Stimulated activated CD8-positive, alpha-beta memory T cell treated with anti-CD3 and anti-CD28 coated beads, Interleukin-12 subunit alpha, Interleukin-12 subunit beta, amount 100 ng/mL, for 4 hours (primary cell): Measurements from ENCODE around the gene LMX1B.

Experiments
- DNase-seq: peaks from one replicate; pipeline ENCODE4 v3.0.0-alpha.2; 2020; ENCODE audit warnings: low read depth

LMX1B gene

GRCh38 chr9:126618190-126618584 is 4.5 kb downstream of the LMX1B start:
- no peak for DNase-seq

GRCh38 chr9:126618585-126619360 is 5.0 kb downstream of the LMX1B start:
- DNase-seq: no peak

DNA sequence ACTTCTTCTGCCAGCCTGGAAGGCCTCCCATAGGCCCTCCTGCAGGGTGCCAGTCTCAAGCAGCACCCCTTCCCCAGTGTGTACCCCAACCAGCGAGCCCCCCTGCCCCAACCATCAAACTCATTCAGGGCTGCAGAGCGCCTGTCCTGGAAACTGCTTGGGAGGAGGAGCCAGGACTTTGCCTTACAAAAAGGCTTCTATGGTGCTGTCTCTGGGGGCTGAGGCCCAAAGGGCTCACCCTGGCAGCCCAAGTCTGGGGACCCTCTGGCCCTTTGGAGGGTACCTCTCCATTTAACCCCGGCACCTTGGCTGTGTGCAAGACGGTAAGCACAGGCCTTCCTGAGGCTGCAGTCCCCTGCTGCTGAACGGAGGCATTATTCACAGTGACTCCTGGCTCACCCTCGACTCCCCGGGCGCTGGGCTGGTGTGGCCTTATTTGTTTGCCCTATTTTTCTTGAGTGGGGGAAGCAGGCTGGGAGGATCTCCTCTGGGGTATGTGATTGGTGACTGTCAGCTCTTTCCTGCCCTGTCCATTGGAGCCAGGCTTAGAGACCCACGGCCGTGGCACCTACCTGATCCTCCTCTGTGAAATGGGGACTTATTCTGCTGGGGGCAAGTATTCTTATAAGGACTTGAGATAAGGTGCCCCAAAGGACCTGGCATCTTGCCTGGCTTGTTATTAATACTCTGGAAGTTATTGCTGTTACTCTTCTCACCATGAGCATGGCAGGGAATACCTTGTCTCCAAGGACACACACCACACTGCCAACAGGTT is 5.8 kb downstream of the LMX1B start:
- no peak for DNase-seq

DNA sequence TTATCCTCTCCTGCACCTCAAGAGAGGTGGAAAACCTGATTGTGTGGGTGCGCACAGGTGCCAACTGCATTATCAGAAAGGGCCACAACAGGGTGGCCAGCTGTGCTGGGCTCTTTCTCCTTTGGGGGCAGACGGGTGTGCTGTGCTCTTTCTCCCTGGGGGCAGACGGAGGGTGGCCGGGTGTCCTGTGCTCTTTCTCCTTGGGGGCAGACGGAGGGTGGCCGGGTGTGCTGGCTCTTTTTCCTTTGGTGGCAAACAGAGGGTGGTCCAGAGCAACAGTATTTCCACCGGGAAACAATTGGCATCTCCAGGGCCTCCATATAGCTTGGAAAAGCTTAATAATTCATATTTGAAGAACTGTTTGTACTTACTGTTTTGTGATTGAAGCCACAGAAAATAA is 6.8 kb downstream of the LMX1B start:
- DNase-seq: no peak

- DNase-seq: no peak
Measured at GRCh38 chr9:126621061-126621918, 7.6 kb downstream of the LMX1B start.

- DNase-seq: no peak
Measured at GRCh38 chr9:126621919-126622735, 8.4 kb downstream of the LMX1B start.

DNA sequence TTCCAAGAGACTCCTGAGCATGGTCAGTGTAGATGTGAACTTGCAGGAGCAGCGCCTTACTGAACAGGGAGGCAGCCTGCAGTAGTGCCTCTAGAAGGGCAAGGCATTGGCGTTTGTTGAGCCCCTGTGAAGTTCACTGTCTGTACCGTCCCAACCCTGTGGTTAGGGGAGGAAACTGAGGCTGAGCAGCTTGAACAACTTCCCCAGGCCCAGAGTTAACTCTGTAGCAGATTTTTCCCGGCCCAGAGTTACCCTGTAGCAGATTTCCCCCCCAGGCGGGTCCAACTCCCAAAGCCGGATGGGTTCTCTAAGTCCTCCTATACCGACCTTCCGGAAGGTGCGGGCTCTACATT is 9.6 kb downstream of the LMX1B start:
- no peak for DNase-seq

DNA sequence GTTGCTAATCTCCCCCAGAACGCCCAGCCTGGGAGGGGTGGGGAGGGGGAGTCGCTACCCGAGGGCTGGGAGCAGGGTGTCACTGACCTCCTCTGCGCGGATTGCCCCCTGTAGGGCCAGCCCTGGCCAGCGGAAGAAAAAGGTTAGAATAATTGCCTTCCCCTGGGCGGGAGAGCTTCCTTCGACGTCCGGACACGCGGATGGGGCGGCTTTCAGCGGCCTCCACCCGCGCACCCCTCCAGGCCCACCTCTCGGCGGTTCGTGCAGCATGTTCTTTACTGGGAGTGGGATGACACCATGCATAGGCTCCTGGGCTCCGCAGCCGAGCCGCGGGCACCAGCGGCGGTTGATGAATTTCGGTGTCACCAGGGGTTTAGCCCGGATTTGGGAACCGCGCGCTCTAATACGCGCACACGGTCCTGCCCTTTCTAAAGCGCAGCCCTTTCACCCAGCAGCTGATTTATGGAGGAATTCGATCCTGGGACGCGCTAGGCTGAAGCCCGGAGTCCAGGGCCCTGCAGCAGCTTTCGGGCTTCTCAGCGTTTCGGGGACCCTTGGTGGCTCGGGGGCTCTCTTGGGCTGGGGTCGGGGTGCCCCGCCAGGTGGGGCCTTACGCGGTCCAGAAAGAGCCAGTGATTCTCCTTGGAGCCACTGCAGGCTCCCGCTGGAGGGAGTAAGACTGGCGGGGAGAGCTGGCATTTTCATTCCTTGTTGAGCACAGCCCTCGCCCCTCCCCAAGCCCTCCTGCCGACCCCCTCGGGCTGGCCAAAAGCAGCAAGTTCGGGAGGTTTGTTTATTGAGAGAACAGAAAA is 10.1 kb downstream of the LMX1B start:
- DNase-seq: no peak

- DNase-seq: no peak
Measured at GRCh38 chr9:126624479-126624826, 10.7 kb downstream of the LMX1B start.

DNA sequence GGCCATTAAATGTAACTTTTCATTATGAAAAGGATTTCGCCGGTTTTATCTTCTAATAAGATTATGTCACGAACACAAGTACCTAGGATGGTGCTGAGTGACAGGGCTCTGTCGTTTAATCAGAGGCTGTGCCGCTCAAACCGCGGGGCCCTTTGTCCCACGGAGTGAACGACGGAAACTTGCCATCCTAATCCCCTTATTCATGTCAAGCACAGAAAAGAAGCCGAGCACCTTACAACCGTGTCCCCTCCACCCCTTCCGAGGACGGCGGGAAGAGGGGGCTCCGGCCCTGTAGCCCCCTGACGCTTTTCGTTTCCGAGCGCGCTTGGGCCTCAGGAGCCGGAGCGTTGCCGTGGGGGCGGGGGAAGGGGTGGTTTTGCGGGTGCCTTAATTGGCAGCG is 11.2 kb downstream of the LMX1B start:
- DNase-seq: no peak

GRCh38 chr9:126625329-126626126 is 11.8 kb downstream of the LMX1B start:
- no peak for DNase-seq

DNA sequence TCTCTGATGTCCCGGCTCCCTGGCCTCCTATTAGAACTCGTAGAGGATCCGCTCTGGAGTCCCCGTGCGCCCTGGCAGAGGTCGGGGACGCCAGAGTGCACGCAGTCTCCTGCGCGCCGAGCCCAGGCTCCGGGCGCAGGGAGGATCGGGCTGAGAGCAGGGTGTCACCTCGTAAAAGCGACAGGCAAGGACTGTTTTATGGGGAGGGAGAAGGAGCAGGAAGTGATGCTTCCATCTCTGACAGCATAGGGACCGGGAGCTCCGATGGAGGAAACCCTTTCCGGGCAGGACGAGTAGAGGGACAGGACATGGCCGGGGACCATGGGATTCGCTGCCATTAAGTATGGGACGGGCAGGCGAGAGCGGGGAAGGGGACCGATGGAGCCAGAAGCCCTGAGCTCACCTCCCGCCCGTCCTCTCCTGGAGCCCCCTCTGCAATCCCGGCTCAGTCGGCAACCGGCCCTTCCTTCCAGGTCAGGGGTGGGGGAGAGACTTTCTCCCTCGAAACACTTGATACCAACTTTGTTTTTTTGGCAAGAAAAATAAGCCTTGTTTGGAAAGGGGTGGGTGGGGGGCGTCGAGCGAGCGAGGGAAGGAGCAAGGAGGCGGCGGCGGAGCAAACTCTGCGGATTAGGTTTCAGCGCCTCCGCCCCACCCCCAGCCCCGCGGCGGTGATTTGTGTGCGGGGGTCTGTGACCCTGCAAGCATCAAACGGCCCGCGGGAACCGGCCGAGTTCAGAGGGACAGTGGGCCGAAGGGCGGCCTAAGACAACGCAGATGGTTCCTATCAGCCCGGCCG is 12.6 kb downstream of the LMX1B start:
- no peak for DNase-seq

GRCh38 chr9:126626926-126627233 is 13.2 kb downstream of the LMX1B start:
- no peak for DNase-seq

- DNase-seq: no peak
Measured at GRCh38 chr9:126628146-126628545, 14.4 kb downstream of the LMX1B start.

DNA sequence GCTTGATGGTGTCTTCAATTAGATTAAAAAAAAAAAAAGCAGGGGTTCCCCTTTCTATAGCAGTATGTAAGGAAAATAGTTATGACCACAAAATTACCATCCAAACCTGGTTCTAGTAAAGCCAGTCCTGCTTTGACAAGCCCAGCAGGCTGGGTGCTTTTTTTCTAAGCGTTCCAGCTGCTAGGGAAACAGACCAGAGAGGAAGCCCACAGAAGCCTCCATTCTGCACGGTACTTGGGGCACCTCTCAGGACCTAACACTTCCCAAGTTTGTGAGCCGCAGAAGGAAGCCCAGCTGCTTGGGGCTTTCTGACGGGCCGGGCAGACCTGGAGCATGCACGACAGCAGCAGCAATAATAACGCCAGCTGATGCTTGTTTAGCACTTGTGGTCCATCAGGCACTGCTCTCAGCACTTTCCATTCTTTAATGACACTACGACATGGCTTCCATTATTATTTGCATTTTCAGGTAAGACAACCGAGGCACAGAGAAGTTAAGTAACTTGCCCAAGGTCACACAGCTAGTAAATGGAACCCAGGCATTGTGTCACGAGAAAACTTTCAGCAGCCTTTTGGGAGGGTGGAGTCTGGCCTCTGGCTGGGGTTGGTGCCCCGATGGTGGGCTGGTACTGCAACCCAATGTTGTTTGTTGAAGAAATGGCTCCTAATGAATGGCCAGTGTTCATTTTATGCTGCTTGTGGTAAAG is 15.4 kb downstream of the LMX1B start:
- DNase-seq: no peak

GRCh38 chr9:126630458-126631237 is 16.9 kb downstream of the LMX1B start:
- no peak for DNase-seq

DNA sequence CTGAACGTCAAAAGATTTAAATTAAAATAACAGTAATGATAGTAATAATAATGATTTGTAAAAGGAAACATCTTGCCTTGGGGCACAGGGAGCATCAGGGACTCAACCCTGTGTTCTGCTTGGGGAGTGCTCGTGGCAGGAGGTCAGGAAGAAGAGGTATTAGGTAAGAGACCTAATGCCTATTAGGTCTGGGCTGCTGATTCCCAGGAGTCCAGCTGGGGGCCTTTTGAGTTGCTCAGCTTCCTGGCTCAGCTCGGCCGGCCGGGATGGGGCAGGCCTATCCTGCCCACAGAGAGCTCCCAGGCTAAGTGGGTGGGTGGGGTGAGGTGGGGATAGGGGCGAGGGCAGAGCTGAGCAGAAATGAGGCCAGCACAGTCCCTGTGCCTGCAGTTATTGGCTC is 17.5 kb downstream of the LMX1B start:
- no peak for DNase-seq

- DNase-seq: no peak
Measured at GRCh38 chr9:126633881-126634558, 20.3 kb downstream of the LMX1B start.
